ENCODE measurements around the gene CCT7.
"Not testable (repeated sequence)": the region's sequence is repeated elsewhere in the genome, so short reads cannot be mapped to it uniquely, and the experiment has no call there.

The CCT7 gene

DNA sequence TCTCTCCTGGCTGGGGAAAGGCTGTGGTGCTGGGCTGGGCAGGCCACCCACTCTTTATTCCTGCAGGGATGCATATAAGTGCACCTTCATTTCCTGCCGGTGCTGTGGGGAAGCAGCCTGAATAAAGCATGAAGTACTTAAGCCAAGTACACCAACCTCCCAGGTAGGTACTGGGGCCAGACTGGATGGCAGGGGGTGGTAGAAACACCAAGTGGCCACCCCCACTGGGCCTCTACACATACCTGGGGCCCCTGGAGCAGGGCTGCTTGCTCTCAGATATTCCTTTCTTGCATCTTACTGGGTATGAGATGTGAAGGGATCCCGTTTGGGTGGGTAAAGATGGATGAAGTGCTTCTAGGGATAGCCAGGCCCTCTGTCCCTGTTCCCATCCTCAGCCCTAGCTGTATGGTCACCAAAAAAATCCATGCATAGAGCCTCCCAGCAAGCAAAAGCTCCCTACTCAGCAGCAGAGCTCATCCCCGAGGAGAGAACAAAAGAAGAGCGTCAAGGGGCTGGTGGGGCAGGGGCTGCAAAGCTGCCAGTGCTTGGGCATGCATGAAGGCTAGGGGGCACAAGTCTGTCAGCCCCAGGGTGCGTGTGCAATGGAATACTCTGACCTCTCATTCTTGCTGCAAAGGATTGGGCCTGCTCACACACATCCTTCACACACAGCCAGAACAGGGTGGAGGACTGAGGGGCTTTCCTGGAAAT lies 22.0 kb downstream of the CCT7 start:
- no peak for DNase-seq

DNA sequence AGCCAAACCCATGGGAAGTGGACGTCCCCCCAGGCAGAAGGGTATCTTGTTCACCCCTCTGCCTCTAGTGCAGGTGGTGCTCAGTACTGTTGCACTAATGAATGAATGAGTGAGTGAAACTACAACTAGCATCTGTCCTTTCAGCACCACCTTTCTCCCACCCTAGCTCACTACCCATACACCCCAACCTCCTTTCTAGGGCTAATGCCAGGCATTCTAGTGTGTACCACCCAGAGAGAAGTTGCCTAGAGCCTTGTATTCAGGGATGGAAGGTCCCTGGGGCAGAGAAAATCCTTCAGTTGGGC lies 22.5 kb downstream of the CCT7 start:
- no peak for DNase-seq

DNA sequence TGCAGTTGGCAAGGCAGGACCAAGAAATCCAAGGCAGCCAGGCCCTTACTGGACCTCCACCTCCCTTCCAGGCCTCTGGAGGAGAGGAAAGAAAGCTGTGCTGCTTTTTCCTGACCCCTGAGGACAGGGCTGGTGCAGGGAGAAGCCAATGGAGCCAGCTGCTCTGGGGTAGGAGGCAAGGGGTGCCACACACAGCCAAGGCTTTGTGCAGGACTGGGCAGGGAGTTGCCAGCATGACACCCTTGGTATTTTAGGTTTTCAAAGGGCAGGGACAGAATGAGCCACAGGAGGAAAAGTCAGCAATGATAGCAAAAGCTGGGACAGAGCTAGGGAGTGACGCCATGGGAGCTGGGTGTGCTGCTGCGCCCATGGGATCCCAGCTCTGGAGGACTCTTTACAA lies 22.9 kb downstream of the CCT7 start:
- no peak for DNase-seq

GRCh38 chr2:73257425-73258125 lies 23.5 kb downstream of the CCT7 start:
- DNase-seq: no peak

DNA sequence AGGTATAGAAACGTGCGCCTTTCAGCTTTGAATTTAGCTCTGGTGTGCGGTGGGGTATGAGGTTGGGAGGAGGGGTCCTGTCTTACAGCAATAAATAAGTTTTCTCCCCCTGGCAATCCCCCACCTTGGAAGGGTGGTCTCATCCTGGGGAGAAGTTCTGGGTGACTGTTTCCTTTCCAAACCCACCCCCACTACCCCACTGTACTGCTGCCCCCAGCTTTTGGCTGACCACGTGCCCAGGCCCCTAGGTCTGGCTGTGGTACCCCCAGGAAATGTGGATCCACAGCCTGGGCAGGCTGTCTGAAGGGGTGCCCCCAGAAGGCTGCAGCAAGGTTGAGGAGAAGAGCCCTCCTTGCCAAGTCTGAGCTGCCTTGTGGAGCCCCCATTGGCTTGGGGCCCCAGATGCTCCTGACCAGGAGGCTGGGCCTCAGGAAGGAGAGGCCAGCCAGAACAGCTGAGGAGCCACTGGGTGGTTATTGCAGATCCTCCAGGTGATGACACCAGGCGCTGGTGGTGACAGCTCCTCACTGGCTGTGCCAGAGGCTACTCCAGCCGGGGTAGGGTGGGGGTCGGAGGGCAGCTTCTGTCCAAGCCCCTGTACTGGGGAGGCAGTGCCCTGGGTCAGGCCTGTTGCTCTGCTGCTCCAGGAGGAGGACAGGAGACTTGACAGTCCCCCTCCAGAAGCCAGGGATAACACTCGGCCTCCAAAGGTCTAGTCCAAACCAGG lies 24.2 kb downstream of the CCT7 start:
- DNase-seq: no peak

DNA sequence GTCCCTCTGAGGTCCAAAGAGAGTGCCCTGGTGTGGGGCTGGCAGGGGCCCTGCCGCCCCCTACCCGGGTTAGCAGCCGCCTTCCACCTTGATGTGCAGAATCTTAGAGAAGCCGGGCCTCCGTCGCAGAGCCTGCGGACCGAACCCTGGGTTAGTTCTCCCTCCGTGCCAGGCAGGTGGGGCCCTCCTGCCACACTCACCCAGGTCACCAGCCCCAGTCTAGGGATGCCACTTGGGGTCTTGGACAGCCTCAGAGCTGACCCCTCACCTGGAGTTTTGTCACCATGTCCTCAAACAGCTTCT lies 24.8 kb downstream of the CCT7 start:
- no peak for DNase-seq

- no peak for DNase-seq
These were observed 25.2 kb downstream of the CCT7 start for GRCh38 chr2:73259276-73259675.

DNA sequence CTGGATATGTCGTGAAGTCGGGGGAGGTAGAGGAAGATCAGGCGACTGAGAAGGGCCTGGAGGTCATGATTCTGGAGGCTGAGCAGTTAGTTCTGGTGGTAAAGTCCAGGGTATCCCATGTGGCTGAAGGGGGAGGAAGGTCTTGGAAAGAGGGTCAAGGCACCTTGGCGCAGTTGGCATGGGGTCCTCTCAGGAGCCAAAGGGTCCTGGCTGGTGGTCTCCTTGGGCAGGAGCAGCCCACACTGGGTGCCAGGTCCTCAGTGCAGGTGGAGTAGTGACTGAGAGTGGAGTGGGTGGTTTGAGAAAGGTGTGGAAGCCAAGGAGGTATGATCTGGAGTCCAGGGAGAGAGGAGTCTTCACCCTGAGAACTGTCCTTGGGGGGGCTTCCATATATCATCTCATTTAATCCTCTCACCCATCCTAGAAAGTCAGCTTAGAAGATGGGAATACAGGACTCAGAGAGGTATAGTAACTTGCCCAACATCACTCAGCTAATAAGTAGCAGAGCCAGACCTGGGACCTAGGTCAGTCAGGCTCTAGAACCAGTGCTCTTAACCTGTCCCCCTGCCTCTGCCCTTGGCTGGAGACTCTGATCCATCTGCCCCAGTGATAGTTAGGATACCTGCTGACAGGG lies 25.7 kb downstream of the CCT7 start:
- no peak for DNase-seq

DNA sequence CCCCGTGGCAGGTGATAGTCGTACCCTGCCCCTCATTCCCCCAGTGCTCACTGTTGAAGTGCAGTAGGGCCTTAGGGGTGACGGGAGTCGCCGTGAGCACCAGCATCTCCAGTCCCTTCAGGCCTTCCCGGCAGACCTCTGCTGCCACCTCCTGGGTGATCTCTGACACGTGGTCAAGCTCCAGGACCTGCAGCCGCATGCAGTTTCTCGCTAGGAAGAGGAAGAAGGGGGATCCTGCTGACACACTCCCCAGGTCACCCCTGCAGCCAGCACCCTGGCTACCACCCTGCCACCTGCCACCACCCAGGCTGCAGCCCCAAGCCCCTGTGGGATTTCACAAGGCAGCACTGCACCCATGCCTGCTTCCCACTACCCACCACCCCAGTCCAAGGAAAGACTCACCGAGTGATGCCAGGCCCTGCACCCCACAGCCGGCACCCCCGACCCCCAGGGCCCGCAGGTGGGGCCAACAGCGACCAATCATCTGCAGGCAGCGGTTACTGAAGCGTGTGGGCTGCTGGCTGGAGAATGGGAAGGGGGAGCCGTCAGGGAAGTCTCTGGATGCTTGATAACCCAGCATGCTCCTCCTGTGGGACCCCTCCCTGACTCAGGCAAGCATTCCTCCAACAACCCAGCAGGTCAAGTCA lies 26.4 kb downstream of the CCT7 start:
- no peak for DNase-seq

DNA sequence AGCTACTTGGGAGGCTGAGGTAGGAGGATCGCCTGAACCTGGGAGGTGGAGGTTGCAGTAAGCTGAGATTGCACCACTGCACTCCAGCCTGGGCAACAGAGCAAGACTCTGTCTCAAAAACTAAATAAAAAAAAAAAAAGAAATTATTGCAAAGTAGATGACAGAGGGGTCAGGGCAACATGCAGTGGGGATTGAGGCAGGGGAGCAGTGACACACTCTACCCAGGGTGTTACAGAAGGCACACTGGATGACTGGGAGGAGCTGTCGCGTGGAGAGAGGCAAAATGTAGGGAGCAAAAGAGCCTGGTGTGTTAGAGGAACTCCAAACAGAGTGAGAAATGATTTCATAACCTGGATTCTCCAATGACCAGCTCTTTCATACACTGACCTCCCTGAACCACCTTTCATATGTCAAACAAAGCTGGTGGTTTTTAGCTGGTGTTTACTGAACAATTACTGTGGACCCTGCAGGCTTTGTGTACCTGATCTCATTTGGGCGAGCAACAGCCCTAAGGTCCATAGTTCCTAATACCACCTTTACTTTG lies 28.1 kb downstream of the CCT7 start:
- DNase-seq: no peak

GRCh38 chr2:73262691-73263429 lies 28.8 kb downstream of the CCT7 start:
- not testable (repeated sequence) for DNase-seq

- DNase-seq: no peak
These were observed 29.6 kb downstream of the CCT7 start for GRCh38 chr2:73263540-73264331.

GRCh38 chr2:73264332-73264606 lies 30.2 kb downstream of the CCT7 start:
- no peak for DNase-seq

- DNase-seq: no peak
These were observed 30.7 kb downstream of the CCT7 start for GRCh38 chr2:73264783-73265182.

DNA sequence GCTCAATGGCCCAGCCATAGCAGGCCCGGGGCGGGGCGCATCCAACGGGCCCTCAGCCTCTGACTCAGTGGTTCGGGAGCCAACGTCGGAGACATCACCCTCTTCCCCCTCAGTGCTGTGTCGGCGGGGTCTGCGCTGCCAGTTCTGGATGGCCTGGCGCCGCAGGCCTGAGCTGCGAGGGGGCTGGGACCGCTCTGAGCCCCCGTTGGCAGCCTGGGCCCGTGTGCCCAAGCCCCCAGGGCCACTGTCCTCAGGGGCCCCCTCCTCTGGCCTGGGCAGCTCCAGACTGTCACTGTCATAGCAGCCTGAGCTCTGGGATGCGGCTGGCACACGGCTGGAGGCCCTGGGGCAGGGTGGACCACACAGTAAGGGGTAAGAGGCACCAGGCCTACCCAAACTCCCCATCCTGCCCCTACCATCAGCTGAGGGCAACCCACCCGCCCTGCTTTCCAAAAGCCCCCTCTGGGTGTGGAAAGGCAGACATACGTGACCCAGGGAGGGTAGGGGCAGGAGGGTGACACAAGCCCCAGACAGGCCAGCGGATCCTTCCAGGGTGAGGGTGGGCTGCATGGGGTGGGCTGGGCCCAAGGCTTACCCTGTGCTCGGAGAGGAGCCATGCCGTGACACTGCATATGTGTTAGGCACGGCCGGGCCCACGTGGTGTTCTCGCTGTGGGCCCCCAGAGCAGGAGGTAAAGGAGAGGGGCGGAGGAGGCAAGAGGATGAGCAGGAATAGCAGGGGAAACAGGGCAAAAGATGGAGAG lies 31.4 kb downstream of the CCT7 start:
- DNase-seq: no peak

DNA sequence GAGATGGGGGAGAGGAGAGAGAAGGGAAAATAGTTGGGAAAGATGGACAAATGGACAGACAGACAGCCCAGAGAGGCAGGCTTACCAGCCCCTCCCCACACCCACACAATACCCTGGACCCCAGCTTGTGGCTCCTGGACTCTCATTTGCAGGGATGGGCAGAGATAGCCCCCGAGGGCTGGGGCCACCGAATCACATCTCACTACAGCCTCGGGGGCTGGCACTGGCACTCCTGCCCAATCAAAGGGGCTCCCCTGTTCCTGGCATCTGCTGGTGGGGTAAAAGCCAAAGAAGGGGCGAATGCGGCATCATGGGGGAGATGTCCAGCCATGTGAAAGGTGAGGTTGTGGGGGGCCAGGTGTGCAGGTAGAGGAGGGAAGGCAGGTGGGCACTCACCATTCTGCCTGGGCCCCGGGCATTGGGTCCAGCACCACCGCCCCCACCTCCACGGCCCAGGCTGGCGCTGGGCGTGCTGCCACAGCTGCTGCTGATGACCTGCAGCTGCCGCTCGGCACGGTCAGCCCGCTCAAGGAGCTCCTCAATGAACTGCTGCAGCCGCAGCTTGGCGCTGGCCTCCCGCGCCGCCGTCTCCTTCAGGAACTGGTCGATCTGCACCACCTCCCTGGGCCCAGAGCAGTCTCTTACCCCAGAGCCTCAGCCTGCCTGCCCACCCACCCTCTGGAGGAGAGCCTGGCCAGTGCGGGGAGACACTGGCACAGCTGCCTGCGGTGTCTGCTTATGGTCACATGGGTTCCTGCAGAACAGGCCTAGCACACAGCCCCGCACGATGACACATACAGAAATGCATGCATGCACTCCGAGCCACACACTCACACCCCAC lies 32.2 kb downstream of the CCT7 start:
- DNase-seq: no peak

GRCh38 chr2:73267008-73267407 lies 32.9 kb downstream of the CCT7 start:
- DNase-seq: no peak

- no peak for DNase-seq
These were observed 34.3 kb downstream of the CCT7 start for GRCh38 chr2:73268366-73268829.

DNA sequence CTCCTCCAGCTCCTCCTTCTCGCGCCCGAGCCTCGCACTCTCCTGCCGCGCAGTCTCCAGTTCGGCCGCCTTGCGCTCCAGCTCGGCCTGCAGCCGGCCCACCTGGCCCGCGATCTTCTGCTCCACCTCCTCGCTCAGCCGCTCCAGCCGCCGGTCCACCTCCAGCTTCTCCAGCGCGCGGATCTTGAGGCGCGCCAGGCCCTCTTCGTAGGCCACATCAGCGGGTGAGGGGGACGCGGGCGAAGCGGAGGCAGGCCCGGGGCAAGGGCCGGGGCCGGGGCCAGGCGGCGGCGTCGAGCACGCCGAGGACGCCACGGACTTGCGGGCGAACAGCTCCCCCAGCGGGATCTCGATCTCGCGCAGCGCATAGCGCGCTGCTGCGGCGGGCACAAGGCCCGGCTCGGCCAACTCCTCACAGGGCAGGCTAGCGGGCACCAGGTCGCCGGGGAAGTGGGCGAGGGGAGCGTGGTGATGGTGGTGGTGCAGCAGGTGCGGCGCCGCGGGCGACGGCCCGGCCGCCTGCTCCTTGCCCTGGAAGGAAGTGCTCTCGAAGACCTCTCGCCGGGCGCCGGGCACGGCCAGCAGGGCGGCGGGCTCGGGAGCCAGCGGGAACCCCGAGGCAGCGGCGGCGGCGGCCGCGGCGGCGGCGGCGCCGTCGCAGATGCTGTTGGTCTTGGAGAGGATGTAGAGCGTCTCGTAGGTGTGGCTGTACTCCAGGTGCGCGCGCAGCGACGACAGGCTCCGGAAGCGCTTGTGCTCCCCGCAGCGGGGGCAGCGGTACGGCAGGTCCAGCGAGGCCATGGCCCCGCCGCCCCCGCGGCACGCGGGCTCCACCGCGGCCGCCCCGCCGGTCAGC lies 35.0 kb downstream of the CCT7 start:
- peak; percentile 63 for DNase-seq

All from stimulated activated CD4-positive, alpha-beta T cell treated with anti-CD3 and anti-CD28 coated beads, Interleukin-12 subunit alpha, Interleukin-12 subunit beta, amount 100 ng/mL, for 4 hours (primary cell).